HPDE6-E6E7 (cell line): ENCODE measurements around the gene KIF17.
"Not testable (repeated sequence)": the region's sequence is repeated elsewhere in the genome, so short reads cannot be mapped to it uniquely, and the experiment has no call there.

Source experiments
- DNase-seq: peaks from one replicate; pipeline ENCODE4 v3.0.0; 2011; ENCODE audit warnings: missing footprints; ENCODE audit errors: extremely low spot score

KIF17 gene

DNA sequence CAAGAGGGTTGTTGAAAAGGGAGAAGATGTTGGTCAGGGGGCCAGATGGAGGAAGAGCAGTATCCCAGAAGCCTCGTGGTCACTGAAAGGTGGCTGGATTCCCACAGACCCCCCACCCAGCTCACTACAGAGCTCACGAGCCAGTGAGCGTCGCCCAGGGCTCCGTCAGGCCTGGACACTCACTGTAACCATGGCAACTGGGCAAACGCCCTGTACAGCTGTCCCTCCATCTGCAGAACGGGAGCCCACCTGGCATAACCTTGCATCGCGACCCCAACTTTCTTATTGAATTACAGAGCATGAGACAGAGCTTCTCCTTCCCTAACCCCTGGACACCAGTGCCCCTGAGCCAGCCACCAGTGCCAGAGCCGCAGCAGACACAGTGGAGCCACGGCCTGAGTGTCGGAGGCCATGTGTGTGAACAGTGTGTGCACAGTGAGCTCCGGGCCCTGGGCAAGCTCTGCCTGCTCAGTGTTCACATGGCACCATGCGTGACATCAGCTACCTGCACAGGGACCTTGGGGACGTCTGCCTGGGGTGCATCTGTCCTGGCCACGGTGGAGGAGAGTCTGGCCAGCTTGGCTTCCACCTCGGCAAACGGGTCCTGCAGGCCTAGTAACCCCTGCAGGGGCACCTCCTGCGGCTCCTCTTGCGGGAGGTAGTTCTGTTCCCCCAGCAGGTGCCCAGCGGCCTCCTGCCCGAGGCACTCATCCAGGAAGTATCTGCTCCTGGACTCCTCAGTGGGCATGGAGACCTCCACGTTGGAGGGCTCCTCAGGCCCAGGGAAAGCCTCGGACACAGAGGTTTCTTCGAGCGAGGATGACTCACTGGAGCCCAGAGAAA, 30.7 kb downstream of the KIF17 start:
- no peak for DNase-seq

DNA sequence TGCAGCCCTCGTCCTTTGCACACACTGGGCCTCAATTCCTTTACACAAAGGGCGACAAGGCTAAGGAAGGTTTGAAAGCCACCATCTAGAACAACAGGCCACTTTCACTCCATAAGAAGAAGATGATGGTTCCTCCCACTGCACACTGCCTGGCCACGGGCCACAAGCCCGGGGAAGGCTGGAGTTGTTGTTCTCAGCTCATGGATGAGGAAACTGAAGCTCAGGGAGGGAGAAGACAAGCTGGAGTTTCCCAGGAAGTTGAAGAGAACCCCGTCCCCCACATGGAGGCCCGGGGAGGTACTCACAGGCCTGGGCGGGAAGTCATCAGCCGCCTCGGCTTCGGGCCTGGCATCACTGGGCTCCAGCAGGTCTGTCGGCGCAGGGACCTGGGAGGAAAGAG, 32.1 kb downstream of the KIF17 start:
- DNase-seq, result no peak

DNA sequence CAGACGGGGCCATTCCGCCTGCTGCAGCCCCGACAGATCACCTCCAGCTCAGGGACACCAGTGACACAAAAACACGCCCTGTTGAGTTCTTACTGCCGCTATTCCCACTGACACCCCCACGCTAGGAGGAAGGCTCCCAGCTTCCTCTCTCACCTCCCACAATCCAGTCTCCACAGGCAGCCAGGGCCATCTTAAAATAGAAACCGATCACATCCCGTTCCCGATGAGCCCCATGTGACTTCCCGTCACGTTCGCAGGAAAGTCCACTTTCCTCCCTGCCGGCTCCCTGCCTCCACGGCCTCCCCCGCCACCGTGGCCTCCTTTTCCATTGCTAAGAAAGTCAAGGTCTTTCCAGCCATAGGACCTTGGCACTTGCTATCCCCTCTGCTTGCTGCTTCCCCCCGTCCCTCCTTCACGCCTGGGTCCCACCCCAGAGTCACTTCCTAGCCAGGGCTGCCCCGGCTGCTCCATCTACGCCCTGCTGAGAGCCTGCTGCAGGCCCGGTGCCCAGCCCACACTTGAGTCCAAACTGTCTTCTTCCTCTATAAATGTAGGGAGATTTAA, 32.6 kb downstream of the KIF17 start:
- no peak for DNase-seq

DNA sequence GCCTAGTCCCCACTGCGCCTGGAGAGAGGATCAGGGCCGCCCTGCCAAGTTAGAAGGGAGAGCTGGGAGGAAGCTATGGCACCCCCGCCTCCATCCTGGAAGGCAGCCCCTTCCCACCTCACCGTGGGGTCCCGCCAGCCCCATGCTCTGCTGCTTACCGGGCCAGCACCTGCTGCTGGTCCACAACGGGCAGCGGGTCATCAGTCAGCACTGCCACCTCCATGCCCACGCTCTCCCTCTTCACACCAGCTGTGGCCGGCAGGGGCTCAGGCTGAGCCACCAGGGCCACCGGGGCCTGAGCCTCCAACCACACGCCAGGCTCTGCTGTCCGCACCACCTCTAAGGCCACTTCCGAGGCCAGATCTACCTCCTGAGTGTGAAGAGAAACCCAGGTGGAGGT, 33.2 kb downstream of the KIF17 start:
- DNase-seq, result no peak

GRCh38 chr1:20684050-20684620, 33.7 kb downstream of the KIF17 start:
- DNase-seq, result no peak

- DNase-seq, result no peak
Measured at GRCh38 chr1:20683614-20684013, 34.2 kb downstream of the KIF17 start.

GRCh38 chr1:20682571-20683236, 35.1 kb downstream of the KIF17 start:
- DNase-seq, result no peak

GRCh38 chr1:20681999-20682398, 35.8 kb downstream of the KIF17 start:
- no peak for DNase-seq

GRCh38 chr1:20680269-20680668, 37.5 kb downstream of the KIF17 start:
- DNase-seq, result no peak

DNA sequence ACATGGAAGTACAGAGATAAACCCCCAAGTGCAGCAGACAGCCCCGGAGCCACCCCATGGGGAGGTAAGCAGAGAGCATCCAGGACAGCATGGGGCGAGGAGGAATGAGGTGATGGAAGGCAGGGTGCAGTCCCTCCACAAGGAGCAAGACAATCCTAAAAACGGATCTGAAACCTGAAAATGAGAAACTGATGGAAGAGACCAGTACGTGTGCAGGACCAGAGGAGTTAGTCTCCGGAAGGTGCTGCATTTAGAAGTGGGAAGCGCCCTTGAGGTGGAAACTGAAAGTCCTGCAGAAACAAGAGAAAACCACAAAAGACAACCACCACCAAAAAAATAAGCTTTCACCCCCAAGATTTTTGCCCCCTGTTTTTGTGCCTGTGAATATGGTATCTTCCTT, 39.2 kb downstream of the KIF17 start:
- DNase-seq, result no peak

GRCh38 chr1:20673626-20674025, 44.2 kb downstream of the KIF17 start:
- not testable (repeated sequence) for DNase-seq

- DNase-seq, result no peak
Measured at GRCh38 chr1:20672265-20672632, 45.6 kb downstream of the KIF17 start.

GRCh38 chr1:20670936-20671335, 46.9 kb downstream of the KIF17 start:
- no peak for DNase-seq

GRCh38 chr1:20668581-20668980, 49.2 kb downstream of the KIF17 start:
- DNase-seq, result no peak

DNA sequence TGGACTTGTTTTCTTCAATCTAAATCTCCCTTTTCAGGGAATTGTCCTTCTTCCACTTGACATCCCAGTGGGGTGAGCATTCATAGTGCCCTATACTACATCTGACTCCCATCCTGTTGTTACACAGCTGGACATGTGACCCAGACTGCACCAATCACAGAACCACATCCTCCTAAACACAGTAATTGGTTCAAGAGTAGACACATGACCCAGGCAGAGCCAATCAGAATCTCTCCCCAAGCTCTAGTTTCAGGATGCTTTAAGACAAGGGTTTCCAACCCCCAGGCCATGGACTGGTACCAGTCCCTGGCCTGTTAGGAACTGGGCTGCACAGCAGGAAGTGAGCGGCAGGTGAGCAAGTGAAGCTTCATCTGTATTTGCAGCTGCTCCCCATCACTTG, 51.0 kb downstream of the KIF17 start:
- DNase-seq, result no peak

GRCh38 chr1:20666146-20666545, 51.7 kb downstream of the KIF17 start:
- DNase-seq, result no peak

DNA sequence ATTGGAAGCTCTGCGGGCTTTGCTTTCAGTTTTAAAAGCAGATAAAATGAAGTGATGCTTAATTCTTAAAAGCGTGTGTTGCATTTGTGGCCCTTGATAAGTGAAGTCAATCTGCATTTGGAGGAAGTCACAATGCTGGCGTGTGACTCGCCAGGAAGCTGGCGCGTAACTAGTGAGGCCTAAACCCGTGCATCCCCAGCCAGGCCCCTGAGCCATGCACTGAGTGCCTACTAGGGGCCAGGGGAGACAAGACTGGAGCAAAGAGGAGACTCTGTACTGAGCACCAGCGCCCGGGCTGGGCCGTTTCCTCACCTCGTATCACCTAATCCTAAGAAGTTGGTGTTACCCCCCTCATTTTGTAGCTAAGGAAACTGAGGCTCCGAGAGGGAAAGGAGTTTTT, 52.1 kb downstream of the KIF17 start:
- DNase-seq, result no peak

DNA sequence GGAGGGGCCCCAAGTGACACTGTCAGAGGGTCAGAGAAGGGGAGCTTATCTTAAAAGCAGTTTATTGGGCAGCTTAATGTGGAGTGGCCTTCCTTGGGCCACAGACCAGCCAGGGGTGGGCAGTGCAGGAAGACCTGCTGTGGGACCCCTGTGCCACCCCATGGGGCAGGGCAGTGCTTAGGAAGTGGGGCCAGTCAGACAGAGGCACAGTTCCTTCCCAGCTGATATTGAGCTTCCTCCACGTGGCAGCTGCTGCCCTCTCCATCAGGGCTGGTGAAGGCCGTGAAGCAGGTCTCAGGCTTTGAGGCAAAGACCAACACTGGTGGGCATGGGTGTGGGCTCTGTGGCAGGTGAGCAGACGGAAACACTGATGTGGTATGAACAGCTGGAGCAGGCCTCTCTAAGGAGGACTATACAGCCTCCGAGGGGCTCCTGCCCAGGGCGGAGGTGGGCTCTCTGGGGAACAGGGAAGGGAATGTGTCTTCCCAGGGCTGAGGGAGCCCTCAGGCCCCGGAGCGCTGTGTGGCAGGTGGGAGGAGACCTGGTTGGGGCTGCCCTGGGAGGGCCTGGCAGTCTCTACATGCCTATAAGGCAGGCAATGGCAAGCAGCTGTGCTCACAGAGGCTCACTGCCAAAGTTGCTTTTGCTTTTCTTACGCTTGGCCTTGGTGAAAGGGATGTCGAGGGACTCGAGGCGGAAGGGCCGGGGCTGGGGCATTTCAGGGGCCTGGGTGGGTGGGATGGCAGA, 53.7 kb downstream of the KIF17 start:
- DNase-seq, result no peak

GRCh38 chr1:20663365-20663764, 54.4 kb downstream of the KIF17 start:
- DNase-seq, result no peak

GRCh38 chr1:20662110-20662475, 55.7 kb downstream of the KIF17 start:
- DNase-seq, result no peak

DNA sequence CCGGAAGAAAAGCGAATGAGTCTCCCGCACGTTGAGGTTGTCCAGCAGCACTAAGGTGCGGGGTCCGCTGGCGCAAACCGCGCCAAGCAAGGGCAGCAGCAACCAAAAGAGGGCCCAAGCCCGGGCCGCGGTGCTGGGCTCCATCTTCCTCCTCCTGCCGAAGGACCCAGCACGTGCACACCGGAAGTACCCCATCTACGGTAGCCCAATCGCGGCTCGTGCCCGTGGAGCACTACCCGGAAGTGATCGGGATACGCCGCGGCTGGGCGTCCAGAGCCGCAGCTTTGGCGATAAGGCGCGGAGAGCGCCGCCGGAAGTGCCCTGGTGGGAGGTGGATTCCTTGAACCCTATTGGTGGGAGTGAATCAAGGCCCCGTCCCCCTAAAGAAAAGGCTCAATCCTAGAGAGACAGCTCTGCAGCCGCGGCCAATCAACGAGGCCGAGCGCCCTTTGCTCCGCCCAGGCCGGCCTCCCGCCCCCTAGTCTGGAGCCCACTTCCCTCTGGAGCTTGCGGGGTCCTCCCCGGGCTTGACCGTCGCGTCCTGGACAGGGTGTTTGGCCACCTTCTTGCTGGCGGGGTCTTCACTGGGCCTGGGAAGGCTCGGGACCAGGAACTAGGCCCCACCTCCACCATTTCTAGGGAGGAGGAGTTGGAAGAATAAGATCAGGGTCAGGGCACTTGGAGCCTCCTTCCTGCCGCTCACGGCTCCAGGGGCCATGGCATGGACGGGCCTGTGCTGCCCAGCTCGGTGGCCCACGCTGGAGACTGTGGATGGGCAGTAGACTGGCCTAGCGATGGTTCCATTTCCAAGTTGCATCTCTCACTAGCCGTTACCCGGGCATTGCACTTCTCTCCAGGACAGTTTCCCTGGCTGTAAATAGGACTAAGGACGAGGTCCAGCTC, 56.3 kb downstream of the KIF17 start, which contains the start of gene DDOST:
DDOST (minus strand) TSS at position 163 of the 903 bp plus-strand sequence; CDS start at position 144, 19 bp downstream.
- DNase-seq, result peak; percentile 99
